Measurements from ENCODE around the gene CIT.

CIT gene

DNA sequence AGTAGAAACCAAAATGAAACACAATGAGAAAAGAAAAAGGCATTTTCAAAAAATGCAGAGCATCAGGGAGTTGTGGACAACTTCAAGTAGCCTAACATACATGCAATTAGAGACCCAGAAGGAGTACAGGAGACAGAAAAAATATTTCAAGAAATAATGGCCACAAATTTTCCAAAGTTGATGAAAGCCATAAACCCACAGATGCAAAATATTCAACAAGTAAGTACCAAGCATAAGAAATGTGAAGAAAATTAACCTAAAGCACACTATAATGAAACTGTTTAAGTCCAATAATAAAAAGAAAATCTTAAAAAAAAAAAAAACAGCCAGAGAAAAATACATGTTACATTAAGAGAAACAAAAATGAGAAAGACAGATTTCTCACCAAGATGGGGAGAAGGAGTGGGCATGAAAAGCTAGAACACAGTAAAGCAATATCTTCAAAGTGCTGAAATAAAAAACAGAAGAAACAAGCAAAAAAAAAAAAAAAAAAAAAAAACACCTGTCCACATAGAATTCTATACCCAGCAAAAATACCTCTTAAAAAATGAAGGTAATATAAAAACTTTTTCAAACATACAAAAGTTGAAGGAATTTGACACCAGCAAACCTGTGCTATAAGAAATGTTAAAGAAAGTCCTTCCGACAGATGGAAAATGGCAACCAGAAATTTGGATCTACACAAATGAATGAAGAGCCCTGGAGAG, 132.1 kb downstream of the CIT start:
- Histone ChIP-seq H3K9me3 (ENCODE audit: low read length) (peaks cover 2% of the 10 kb centered on the region), H3K36me3 (ENCODE audit: insufficient read depth, low read length) (peaks cover 19% of the 10 kb centered on the region), H3K4me3 (ENCODE audit: low read length) (no peak overlapping the region), H2AFZ (ENCODE audit: low read depth, low read length) (no peak overlapping the region), H3K4me1 (ENCODE audit: insufficient read depth, low read length) (peaks cover 5% of the 10 kb centered on the region), H3K27me3 (ENCODE audit: insufficient read depth, low read length) (no peaks in the 10 kb centered on the region)

DNA sequence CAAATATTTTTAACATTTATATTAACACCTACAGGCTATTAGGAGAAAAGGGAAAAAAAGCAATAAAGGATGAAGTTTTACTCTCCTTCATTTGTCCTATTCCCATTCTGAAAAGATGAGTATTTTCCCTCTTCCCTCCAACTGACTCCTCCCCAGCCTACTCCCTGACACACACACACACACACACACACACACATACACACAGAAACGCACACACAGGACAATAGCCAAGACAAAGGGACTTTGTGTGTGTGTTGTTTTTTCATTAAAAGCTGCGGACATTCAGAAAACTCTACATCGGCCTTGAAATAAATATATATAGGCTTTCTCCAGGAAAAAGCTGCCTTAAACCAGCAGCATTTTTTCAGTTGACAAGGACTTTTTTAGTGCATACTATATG, 134.4 kb downstream of the CIT start:
- H3K4me3 ChIP-seq (ENCODE audit: low read length), result no peak overlapping the region
- peaks cover 8% of the 10 kb centered on the region for H3K36me3 ChIP-seq (ENCODE audit: insufficient read depth, low read length)
- H3K4me1 ChIP-seq (ENCODE audit: insufficient read depth, low read length), result no peaks in the 10 kb centered on the region
- no peaks in the 10 kb centered on the region for H3K27me3 ChIP-seq (ENCODE audit: insufficient read depth, low read length)
- peaks cover 2% of the 10 kb centered on the region for H3K9me3 ChIP-seq (ENCODE audit: low read length)
- no peak overlapping the region for H2AFZ ChIP-seq (ENCODE audit: low read depth, low read length)

DNA sequence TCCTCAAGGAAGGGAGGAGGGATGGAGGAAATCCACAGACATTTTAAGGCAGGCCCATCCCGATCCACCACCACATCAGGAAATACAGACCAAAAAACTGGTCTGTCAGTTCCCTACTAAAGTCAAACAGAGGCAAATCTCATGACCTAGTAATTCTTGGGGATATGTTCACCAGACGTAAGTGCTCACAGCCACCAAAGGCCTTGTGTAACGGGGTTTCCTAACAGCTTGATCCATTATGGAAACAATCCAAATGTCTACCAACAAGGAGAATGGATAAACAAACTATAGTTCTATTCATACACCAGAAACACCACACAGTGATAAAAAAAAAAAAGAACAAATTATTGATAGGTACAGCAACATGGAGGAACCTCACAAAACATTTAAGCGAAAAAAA, 136.3 kb downstream of the CIT start:
- peaks cover 2% of the 10 kb centered on the region for H3K9me3 ChIP-seq (ENCODE audit: low read length)
- peaks cover 8% of the 10 kb centered on the region for H3K36me3 ChIP-seq (ENCODE audit: insufficient read depth, low read length)
- H3K4me3 ChIP-seq (ENCODE audit: low read length), result no peak overlapping the region
- no peak overlapping the region for H2AFZ ChIP-seq (ENCODE audit: low read depth, low read length)
- no peaks in the 10 kb centered on the region for H3K27me3 ChIP-seq (ENCODE audit: insufficient read depth, low read length)
- no peaks in the 10 kb centered on the region for H3K4me1 ChIP-seq (ENCODE audit: insufficient read depth, low read length)

- no peak overlapping the region for H3K4me3 ChIP-seq (ENCODE audit: low read length)
- no peaks in the 10 kb centered on the region for H3K9me3 ChIP-seq (ENCODE audit: low read length)
- peaks cover 32% of the 10 kb centered on the region for H3K36me3 ChIP-seq (ENCODE audit: insufficient read depth, low read length)
These were observed 142.0 kb downstream of the CIT start for GRCh38 chr12:119735079-119735478.

DNA sequence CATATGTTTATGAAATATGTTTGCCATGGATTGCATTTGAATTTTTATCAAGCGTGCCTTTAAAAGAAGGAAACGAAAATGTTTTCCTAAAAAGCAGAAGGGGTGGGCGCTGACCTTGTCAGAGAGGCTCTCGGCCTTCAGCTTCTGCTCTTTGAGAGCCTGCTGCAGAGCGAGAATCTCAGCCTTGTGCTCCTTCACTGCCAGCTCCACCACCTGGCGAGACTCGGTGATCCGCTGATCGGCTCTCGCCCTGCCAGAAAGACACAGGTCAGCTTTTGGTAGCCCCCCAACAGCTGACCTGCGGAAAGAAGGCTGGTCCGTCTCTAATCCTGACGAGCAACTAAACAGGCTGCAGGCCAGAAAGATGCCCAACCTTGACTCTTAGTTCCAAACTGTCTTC, 146.7 kb downstream of the CIT start:
- no peak overlapping the region for H2AFZ ChIP-seq (ENCODE audit: low read depth, low read length)
- H3K9me3 ChIP-seq (ENCODE audit: low read length), result no peaks in the 10 kb centered on the region
- H3K27me3 ChIP-seq (ENCODE audit: insufficient read depth, low read length), result no peaks in the 10 kb centered on the region
- no peaks in the 10 kb centered on the region for H3K4me1 ChIP-seq (ENCODE audit: insufficient read depth, low read length)
- peaks cover 42% of the 10 kb centered on the region for H3K36me3 ChIP-seq (ENCODE audit: insufficient read depth, low read length)
- no peak overlapping the region for H3K4me3 ChIP-seq (ENCODE audit: low read length)

More at GRCh38 chr12:119735079-119735478, 142.0 kb downstream of the CIT start:
- Histone ChIP-seq H3K4me1 (ENCODE audit: insufficient read depth, low read length) (no peaks in the 10 kb centered on the region), H3K27me3 (ENCODE audit: insufficient read depth, low read length) (no peaks in the 10 kb centered on the region), H2AFZ (ENCODE audit: low read depth, low read length) (no peak overlapping the region)

DNA sequence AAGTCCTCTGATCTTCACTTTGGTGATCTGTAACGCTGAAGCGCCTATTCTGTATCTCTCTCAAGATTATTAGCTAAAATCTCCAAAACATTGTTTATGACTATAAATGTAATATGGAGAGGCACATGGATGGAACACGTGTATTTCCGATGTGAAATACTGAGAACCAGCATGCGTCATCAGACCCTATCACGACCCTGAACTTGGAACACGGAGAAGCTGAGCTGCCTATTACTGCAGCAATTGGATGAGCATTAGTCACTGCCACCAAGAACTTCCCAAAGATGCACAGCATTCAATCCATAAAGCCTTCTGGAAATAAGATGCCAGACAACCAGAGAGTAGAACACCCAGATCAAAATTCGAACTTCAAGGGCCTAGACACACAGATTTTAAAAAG, 147.2 kb downstream of the CIT start:
- H3K9me3 ChIP-seq (ENCODE audit: low read length), result no peaks in the 10 kb centered on the region
- no peak overlapping the region for H3K4me3 ChIP-seq (ENCODE audit: low read length)
- no peaks in the 10 kb centered on the region for H3K27me3 ChIP-seq (ENCODE audit: insufficient read depth, low read length)
- peaks cover 38% of the 10 kb centered on the region for H3K36me3 ChIP-seq (ENCODE audit: insufficient read depth, low read length)
- no peak overlapping the region for H2AFZ ChIP-seq (ENCODE audit: low read depth, low read length)
- H3K4me1 ChIP-seq (ENCODE audit: insufficient read depth, low read length), result no peaks in the 10 kb centered on the region

GRCh38 chr12:119728444-119728745, 148.7 kb downstream of the CIT start:
- H3K9me3 ChIP-seq (ENCODE audit: low read length), result no peaks in the 10 kb centered on the region
- no peak overlapping the region for H2AFZ ChIP-seq (ENCODE audit: low read depth, low read length)
- H3K36me3 ChIP-seq (ENCODE audit: insufficient read depth, low read length), result peaks cover 26% of the 10 kb centered on the region
- no peaks in the 10 kb centered on the region for H3K4me1 ChIP-seq (ENCODE audit: insufficient read depth, low read length)
- H3K27me3 ChIP-seq (ENCODE audit: insufficient read depth, low read length), result no peaks in the 10 kb centered on the region
- no peak overlapping the region for H3K4me3 ChIP-seq (ENCODE audit: low read length)

DNA sequence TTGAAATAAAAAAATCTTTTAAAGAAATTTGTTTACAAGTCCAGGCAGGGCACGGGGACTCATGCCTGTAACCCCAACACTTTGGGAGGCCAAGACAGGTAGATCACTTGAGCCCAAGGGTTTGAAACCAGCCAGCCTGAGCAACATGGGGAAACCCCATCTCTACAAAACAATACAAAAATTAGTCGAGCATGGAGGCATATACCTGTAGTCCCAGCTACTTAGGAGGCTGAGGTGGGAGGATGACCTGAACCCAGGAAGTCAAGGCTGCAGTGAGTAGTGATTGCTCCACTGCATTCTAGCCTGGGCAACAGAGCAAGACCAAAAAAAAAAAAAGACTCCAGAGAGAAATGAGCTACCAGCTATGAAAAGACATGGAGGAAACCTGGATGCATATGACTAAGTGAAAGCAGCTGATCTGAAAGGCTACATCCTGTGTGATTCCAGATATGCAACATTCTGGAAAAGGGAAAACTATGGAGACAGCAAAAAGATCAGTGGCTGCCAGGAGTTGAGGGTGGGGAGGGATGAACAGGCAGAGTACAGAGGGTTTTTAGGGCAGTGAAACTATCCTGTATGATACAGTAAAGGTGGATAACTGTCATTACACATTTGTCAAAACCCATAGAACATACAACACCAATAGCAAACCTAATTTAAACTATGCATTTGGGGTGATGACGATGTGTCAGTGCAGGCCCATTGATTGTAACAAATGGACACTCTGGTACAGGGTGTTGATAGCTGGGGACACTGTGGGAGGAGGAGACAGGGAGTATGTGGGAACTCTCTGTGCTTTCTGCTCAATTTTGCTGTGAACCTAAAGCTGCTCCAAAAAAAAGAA, 149.3 kb downstream of the CIT start:
- Histone ChIP-seq H2AFZ (ENCODE audit: low read depth, low read length) (no peak overlapping the region), H3K9me3 (ENCODE audit: low read length) (no peaks in the 10 kb centered on the region), H3K36me3 (ENCODE audit: insufficient read depth, low read length) (peaks cover 23% of the 10 kb centered on the region), H3K4me3 (ENCODE audit: low read length) (no peak overlapping the region), H3K4me1 (ENCODE audit: insufficient read depth, low read length) (no peaks in the 10 kb centered on the region), H3K27me3 (ENCODE audit: insufficient read depth, low read length) (no peaks in the 10 kb centered on the region)

DNA sequence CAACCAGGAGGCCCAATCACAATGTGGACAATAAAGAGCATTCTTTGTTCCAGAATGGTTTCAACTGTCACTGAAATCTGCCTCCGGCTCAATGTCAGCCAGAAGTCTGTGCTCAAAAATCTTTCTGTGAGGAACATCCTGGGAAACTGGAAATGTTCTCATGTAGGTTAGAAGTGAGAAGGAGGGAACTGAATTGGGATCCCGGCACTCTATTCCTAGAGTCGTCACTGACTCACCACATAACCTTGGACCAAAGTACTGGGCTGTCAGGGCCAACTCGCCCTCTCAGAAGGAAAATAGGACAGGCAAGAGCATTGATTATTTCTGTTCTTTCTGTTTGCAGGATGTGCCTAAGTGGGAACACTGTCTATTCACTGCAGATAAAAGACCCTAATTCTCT, 151.6 kb downstream of the CIT start:
- no peak overlapping the region for H3K4me3 ChIP-seq (ENCODE audit: low read length)

GRCh38 chr12:119721306-119721705, 155.8 kb downstream of the CIT start:
- no peaks in the 10 kb centered on the region for H3K9me3 ChIP-seq (ENCODE audit: low read length)
- no peak overlapping the region for H3K4me3 ChIP-seq (ENCODE audit: low read length)
- no peaks in the 10 kb centered on the region for H3K27me3 ChIP-seq (ENCODE audit: insufficient read depth, low read length)
- H3K36me3 ChIP-seq (ENCODE audit: insufficient read depth, low read length), result peaks cover 37% of the 10 kb centered on the region
- H3K4me1 ChIP-seq (ENCODE audit: insufficient read depth, low read length), result no peaks in the 10 kb centered on the region
- no peak overlapping the region for H2AFZ ChIP-seq (ENCODE audit: low read depth, low read length)

More for the DNA sequence above, 151.6 kb downstream of the CIT start:
- H3K27me3 ChIP-seq (ENCODE audit: insufficient read depth, low read length), result no peaks in the 10 kb centered on the region
- peaks cover 23% of the 10 kb centered on the region for H3K36me3 ChIP-seq (ENCODE audit: insufficient read depth, low read length)
- no peak overlapping the region for H2AFZ ChIP-seq (ENCODE audit: low read depth, low read length)
- H3K9me3 ChIP-seq (ENCODE audit: low read length), result no peaks in the 10 kb centered on the region
- H3K4me1 ChIP-seq (ENCODE audit: insufficient read depth, low read length), result no peaks in the 10 kb centered on the region

GRCh38 chr12:119720349-119720748, 156.8 kb downstream of the CIT start:
- Histone ChIP-seq H3K9me3 (ENCODE audit: low read length) (no peaks in the 10 kb centered on the region), H3K4me1 (ENCODE audit: insufficient read depth, low read length) (no peaks in the 10 kb centered on the region), H3K36me3 (ENCODE audit: insufficient read depth, low read length) (peaks cover 43% of the 10 kb centered on the region), H3K4me3 (ENCODE audit: low read length) (no peak overlapping the region), H2AFZ (ENCODE audit: low read depth, low read length) (no peak overlapping the region), H3K27me3 (ENCODE audit: insufficient read depth, low read length) (no peaks in the 10 kb centered on the region)

GRCh38 chr12:119718141-119718540, 159.0 kb downstream of the CIT start:
- H3K36me3 ChIP-seq (ENCODE audit: insufficient read depth, low read length), result peaks cover 64% of the 10 kb centered on the region

GRCh38 chr12:119715268-119715620, 161.9 kb downstream of the CIT start:
- Histone ChIP-seq H3K36me3 (ENCODE audit: insufficient read depth, low read length) (peaks cover 83% of the 10 kb centered on the region), H3K27me3 (ENCODE audit: insufficient read depth, low read length) (no peaks in the 10 kb centered on the region), H2AFZ (ENCODE audit: low read depth, low read length) (no peak overlapping the region), H3K9me3 (ENCODE audit: low read length) (peaks cover 3% of the 10 kb centered on the region), H3K4me1 (ENCODE audit: insufficient read depth, low read length) (no peaks in the 10 kb centered on the region), H3K4me3 (ENCODE audit: low read length) (no peak overlapping the region)

More at GRCh38 chr12:119718141-119718540, 159.0 kb downstream of the CIT start:
- Histone ChIP-seq H3K27me3 (ENCODE audit: insufficient read depth, low read length) (no peaks in the 10 kb centered on the region), H2AFZ (ENCODE audit: low read depth, low read length) (no peak overlapping the region), H3K4me1 (ENCODE audit: insufficient read depth, low read length) (no peaks in the 10 kb centered on the region), H3K4me3 (ENCODE audit: low read length) (no peak overlapping the region), H3K9me3 (ENCODE audit: low read length) (peaks cover 3% of the 10 kb centered on the region)
